HG02943 (cell line): ENCODE data around the gene PREB.

Experiments used
- ATAC-seq: cut with Tn5 transposase; IDR thresholded peaks from one replicate; pipeline ENCODE4 v1.9.1; 2021; ENCODE audit warnings: mild to moderate bottlenecking, low read depth, moderate library complexity; ENCODE audit not compliant: unreplicated experiment

PREB gene

DNA sequence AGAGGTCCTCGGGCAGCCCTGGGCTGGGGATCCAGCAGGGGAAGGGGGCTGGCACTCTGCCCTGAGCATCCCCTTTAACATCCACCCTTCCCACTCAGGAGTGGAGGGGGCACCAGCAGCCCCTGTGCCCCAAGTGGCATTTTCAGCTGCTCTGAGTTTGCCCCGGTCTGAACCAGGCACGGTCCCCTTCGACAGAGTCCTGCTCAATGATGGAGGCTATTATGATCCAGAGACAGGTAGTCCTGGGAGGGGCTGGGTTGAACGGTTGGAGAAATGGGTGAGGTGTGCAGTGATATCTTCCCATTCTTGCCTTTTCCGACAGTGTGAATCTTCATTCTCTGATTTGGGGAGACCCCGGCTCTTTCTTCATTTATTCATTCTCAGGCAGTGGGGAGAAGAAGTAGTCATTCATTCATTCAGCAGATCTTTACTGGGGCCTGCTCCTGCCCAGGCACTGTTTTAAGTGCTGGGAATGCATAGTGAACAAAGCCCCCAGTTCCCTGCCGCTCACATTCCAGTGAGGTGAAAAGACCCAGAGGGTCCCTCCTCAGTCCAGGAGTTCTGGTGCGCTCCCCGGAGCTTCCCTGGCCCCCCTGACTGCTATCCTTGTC lies 49.3 kb downstream of the PREB start:
- no peak for ATAC-seq

DNA sequence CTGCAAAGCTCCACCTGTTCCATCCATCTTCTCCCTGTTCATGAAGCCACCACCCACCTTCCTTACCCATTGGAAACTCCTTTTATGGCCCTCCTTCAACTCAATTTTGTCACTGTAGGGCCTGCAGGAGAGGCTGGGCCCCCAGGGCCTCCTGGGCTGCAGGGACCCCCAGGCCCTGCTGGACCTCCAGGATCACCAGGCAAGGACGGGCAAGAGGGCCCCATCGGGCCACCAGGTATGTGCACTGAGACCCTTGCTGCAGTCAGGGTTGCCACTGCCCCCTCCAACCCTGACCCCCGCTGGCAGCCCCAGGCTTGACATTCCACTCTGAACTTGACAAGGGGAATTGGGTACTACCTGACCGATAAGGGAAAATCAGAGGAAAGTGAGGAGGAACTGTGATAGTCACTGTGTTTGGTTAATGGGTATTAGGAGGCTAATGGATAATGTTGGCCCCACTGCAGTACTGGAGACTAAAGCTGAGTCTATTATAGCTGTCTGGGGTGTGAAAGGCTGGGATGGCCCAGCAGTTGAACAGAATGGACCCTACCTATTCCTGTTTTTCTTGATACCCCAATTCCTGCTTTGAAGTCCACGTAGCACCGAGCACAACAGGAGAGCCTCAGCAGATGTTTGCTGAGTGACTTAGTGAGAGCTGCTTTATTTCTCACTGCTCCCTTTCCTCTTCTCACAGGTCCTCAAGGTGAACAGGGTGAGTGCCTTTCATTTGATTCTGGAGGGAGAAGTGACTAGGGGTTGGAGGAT lies 50.0 kb downstream of the PREB start:
- ATAC-seq, result no peak

DNA sequence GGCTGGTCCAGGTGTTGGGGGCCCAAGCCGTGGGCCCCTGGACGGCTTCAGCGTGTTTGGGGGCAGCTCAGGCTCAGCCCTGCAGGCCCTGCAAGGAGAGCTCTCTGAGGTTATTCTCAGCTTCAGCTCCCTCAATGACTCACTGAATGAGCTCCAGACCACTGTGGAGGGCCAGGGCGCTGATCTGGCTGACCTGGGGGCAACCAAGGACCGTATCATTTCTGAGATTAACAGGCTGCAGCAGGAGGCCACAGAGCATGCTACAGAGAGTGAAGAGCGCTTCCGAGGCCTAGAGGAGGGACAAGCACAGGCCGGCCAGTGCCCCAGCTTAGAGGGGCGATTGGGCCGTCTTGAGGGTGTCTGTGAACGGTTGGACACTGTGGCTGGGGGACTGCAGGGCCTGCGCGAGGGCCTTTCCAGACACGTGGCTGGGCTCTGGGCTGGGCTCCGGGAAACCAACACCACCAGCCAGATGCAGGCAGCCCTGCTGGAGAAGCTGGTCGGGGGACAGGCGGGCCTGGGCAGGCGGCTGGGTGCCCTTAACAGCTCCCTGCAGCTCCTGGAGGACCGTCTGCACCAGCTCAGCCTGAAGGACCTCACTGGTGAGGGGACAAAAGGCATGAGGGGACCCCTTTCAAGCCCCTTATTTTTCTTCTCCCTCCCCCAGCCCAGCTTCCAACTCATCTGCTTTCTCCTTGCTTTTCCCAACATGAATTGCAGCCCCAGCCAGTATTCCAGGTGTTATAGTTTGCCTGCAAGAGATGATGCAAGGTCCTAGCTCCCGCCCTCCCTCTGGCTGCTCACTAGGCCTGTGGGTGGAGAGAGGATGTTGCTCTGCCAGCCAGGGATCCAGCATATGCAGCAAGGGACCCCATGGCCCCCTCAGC lies 50.8 kb downstream of the PREB start:
- ATAC-seq, result no peak

DNA sequence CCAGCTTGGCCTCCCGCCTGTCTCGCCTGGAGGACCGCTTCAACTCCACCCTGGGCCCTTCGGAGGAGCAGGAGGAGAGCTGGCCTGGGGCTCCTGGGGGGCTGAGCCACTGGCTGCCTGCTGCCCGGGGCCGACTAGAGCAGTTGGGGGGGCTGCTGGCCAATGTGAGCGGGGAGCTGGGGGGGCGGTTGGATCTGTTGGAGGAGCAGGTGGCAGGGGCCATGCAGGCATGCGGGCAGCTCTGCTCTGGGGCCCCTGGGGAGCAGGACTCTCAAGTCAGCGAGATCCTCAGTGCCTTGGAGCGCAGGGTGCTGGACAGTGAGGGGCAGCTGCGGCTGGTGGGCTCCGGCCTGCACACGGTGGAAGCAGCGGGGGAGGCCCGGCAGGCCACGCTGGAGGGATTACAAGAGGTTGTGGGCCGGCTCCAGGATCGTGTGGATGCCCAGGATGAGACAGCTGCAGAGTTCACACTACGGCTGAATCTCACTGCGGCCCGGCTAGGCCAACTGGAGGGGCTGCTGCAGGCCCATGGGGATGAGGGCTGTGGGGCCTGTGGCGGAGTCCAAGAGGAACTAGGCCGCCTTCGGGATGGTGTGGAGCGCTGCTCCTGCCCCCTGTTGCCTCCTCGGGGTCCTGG lies 51.5 kb downstream of the PREB start:
- no peak for ATAC-seq

DNA sequence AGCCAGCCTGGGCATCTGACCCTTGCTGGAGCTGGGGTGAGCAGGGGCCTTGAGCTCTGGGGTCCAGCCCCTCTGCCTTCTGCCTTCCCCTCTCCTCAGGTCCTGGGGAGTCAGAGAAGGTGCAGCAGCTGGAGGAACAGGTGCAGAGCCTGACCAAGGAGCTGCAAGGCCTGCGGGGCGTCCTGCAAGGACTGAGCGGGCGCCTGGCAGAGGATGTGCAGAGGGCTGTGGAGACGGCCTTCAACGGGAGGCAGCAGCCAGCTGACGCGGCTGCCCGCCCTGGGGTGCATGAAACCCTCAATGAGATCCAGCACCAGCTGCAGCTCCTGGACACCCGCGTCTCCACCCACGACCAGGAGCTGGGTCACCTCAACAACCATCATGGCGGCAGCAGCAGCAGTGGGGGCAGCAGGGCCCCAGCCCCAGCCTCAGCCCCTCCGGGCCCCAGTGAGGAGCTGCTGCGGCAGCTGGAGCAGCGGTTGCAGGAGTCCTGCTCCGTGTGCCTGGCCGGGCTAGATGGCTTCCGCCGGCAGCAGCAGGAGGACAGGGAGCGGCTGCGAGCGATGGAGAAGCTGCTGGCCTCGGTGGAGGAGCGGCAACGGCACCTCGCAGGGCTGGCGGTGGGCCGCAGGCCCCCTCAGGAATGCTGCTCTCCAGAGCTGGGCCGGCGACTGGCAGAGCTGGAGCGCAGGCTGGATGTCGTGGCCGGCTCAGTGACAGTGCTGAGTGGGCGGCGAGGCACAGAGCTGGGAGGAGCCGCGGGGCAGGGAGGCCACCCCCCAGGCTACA lies 52.3 kb downstream of the PREB start:
- ATAC-seq, result no peak
